RWPE1 (cell line): ENCODE measurements around the gene C1QL1.

Source experiments
- CTCF ChIA-PET: fragments of 350-600 bp; sonication (Branson Sonifier 250); formaldehyde crosslinking; extraction: SDS; loops from one replicate; lab custom pipeline; 2021; lab: Yijun Ruan, JAX
- POLR2A ChIA-PET: fragments of 400-600 bp; formaldehyde crosslinking; extraction: SDS; loops from one replicate; lab custom pipeline; 2020; ENCODE audit warnings: antibody characterized with exemption; ENCODE audit not compliant: low non-redundant PET; lab: Yijun Ruan, JAX
- DNase-seq: peaks from one replicate; pipeline ENCODE4 v3.0.0; 2012; ENCODE audit warnings: low spot score
- H3K27ac ChIP-seq: fragments of 450-650 bp; 2 replicates; pipeline ENCODE4 v1.5.1; 2017
- TF ChIP-seq, protein P1 (sequence below): fragments of 450-650 bp; conservative IDR thresholded peaks from 2 replicates; pipeline ENCODE4 v1.5.1; 2017; ENCODE audit warnings: low read depth, mild to moderate bottlenecking

Gene C1QL1

DNA sequence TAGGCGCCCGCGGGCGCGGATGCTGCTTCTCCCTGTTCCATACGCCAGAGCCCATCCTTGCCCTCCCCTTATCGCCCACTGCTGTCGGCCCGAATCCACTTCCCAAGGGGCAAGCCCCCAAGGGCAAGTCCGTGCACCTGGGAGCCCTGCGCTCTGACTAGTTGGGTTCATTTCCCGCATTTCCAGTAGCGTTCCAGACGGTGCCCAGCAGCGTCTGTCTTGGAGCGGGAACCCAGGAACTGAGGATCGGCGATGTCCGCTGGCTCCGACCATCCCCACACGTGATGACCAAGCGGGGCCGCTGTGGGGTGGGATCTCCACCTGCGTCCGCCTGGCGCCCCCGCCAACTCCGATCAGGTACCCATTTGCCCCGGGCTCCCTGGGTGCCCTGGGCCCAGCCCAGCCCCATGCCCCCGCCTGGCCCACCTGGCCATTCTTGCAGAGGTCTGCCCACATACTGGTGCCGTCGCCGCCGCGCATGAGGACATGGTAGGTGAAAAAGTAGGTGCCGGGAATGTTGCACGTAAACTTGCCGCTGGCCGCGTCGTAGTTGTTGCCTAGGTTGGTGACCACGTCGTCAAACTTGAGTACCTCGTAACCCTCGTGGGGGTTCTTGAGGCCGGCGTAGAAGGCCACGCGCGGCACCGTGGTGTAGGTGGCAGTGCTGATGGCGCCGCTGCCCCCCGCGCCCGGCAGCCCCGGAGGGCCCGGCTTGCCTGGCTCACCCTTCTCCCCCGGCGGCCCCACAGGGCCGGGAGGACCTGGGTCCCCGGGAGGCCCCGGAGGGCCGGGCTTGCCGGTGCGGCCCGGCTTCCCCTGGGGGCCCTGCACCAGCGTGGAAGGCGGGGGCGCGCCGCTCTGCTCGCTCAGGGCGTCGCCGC is 837 bp downstream of the C1QL1 start:
- DNase-seq = no peak
- POLR2A ChIA-PET = no interaction called here
- TF ChIP-seq, protein P1, sequence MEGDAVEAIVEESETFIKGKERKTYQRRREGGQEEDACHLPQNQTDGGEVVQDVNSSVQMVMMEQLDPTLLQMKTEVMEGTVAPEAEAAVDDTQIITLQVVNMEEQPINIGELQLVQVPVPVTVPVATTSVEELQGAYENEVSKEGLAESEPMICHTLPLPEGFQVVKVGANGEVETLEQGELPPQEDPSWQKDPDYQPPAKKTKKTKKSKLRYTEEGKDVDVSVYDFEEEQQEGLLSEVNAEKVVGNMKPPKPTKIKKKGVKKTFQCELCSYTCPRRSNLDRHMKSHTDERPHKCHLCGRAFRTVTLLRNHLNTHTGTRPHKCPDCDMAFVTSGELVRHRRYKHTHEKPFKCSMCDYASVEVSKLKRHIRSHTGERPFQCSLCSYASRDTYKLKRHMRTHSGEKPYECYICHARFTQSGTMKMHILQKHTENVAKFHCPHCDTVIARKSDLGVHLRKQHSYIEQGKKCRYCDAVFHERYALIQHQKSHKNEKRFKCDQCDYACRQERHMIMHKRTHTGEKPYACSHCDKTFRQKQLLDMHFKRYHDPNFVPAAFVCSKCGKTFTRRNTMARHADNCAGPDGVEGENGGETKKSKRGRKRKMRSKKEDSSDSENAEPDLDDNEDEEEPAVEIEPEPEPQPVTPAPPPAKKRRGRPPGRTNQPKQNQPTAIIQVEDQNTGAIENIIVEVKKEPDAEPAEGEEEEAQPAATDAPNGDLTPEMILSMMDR = no peak
- H3K27ac ChIP-seq = no peak overlapping the region
- CTCF ChIA-PET = interaction anchor here (0.5 to 0.8 kb wide), 2 partner anchors 28 to 47 kb away, joined by 3 to 4 read pairs; no protein-coding TSS in a partner anchor

DNA sequence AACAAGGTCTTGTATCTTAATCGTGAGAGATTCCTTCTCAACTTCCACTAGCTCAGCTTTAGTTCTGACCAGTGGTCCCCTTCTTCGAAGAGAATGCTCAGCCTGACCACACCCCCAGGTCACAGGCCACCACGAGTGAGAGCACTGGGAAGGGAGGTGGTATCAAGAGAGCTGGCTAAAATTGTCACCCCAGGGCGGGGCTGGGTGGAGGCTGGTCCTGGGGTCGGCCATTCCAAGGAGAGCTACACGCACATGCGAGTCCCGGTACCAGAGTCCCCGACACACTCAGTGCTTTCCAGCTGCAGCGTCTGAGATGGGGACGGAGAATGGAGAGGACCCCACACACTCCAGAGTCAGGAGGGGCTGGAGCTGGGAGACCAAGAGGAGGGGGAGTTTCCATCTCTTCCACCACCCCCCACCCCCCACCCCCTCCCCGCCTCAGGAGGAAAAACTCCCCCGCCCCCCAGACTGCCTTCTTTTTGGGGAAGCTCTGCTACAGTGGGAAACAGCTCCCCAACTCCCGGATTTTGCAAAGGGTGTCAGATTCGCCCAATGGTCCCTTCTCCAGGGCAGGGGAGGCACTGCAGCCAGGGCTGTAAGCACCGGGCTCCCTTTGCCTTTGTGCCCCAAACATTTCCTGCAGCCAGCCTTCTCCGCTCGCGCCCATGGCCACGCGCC is 1.6 kb downstream of the C1QL1 start:
- CTCF ChIA-PET = interaction anchor here (0.6 to 0.8 kb wide), 2 partner anchors 46 to 110 kb away, joined by 3 to 4 read pairs; no protein-coding TSS in a partner anchor
- no peak for DNase-seq
- H3K27ac ChIP-seq = no peak overlapping the region; the same call in 1 of the 2 replicates
- TF ChIP-seq, protein P1 = no peak
- POLR2A ChIA-PET = no interaction called here

DNA sequence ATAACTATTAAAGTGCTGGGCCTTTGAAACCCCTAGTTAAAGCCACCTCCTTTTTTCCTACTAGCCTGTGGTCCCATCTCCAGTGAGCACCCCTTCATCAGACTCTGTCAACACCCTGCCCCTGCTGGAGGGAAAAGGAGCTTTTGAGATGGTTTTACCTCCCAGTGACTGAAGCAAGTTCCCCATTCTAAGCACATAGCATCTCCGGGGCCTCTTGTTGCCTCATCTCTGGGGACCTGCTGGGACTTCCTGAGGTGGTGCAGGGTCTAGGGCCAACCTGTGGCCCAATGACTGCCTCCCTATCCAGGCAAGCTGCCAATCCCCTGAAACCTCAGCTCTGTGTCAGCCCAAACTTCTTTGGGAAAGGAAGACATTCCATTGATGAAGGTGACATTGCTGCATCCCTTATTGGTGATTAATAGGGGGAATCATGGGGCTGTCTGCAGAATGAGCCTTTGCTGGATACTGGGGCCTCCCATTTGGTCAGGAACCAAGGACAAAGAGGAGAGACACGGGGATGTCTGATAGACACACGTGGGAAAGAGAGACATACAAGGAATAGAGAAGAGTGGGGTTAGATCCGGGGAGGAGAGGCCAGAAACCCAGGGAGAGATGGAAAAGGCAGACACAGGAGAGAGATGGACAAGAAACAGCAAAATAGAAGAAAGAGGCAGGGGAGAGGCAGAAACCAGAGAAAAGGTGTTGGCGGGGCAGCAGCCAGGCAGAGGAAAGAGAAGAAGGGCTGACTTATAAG is 2.4 kb downstream of the C1QL1 start:
- DNase-seq = no peak
- TF ChIP-seq, protein P1 = no peak
- ChIA-PET POLR2A (no interaction called here), CTCF (no interaction called here)
- no peak overlapping the region; the same call in 1 of the 2 replicates for H3K27ac ChIP-seq

DNA sequence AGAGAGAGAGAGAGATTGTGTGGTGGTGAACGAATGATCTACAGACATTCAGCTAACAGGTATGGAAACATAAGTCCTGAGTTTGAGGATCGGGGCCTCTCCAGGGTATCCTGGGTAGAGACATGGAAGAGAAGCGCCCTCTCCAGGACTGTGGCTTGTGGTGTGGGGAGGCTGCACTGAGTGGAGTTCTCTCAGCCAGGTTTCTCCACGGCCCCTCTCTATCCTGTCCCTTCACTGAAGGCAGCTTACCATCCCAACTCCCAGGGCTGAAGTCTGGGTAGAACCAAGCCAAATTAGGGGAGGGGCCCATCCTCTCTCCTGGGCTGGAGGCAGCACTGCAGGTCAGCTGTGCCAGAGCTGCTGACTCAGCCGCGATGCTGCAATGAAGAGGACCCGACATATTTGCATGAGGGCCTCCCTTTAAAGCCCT is 6.2 kb downstream of the C1QL1 start:
- CTCF ChIA-PET = interaction anchor here (0.7 to 1.6 kb wide), 2 partner anchors 52 to 60 kb away, joined by 5 to 7 read pairs; no protein-coding TSS in a partner anchor
- TF ChIP-seq, protein P1 = no peak
- no peak overlapping the region for H3K27ac ChIP-seq
- POLR2A ChIA-PET = no interaction called here
- no peak for DNase-seq

DNA sequence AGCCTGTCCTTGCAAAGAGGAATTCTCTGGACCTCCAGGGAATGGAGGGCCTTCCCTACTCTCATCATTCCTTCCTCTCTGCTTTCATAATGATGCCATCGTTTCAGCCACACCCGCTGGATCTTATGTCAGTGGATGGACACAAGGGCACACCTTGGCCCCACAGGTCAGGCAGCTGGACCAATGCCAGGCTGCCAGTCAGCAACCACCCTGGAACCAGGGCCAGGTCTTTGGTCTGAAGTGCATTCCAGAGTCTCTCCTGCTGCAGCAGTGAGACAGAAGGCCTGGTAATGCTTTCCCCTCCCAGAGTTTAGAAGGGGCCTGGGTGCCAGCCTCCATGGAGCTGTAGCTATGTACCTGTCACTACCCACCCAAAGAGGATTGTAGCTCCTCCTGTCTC is 7.4 kb downstream of the C1QL1 start:
- DNase-seq = no peak
- TF ChIP-seq, protein P1 = no peak
- ChIA-PET POLR2A (no interaction called here), CTCF (interaction anchor here (0.6 to 1.6 kb wide), 2 partner anchors 32 to 61 kb away, joined by 3 to 7 read pairs; no protein-coding TSS in a partner anchor)
- peak overlapping the region; percentile 54 for H3K27ac ChIP-seq
